GM18511 (cell line): ENCODE data around the gene FAM53C.

ENCODE experiments used
- ATAC-seq: cut with Tn5 transposase; IDR thresholded peaks from one replicate; pipeline ENCODE4 v1.9.1; 2021; ENCODE audit warnings: mild to moderate bottlenecking, moderate library complexity; ENCODE audit not compliant: unreplicated experiment

The FAM53C gene

DNA sequence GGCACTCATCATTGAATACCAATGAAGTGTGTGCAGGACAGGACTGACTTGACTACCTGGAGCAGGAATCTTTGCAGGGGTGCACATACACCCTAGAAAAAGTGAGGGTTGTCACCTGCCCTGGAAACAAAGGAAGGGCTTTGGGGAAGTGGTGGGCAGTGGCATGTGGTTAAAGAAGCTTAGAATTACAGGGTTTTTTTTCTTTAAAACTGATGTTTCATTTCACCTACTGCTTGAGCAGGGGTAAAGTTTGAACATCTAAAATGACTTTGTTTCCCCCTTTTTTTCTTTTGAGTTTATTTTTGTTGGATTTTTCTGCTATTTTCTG, 12.5 kb downstream of the FAM53C start:
- ATAC-seq, result no peak

DNA sequence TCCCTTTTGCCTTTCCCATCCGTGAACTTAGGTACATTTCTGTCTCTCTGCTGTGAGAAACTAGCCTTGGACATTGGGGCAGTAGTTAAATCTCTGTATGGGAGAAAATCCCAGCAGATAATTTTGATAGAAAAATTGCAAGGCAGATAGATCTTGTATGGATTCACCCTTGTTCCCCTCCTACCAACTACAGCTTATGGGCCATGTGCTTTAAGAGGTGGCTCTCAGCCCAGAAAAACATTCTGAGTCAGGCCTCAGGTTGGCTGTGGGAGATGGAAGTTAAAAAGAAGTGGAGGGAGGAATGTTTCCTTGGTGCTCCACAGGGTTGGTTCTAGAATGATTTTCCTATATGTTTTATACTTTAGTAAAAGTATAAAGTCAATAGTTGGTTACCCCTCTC, 13.0 kb downstream of the FAM53C start:
- ATAC-seq, result no peak

DNA sequence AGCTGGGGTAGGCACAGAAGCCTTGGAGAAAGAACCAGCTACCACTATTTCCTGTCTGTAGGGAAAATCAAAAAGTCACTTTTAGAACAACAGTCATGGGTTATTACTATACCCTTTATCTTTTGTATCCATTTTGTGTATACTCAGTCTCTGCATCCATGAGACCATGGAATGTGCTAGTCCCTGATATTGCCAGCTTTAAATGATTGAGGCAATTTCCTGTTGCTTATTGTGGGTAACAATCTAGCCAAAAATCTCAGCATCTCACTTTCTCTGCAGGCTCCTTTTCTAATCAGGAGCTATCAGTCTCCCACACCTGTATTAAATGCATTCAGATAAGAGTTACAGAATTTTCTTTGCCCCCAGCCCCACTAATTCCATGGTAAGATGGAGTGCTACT, 13.5 kb downstream of the FAM53C start:
- ATAC-seq, result no peak

DNA sequence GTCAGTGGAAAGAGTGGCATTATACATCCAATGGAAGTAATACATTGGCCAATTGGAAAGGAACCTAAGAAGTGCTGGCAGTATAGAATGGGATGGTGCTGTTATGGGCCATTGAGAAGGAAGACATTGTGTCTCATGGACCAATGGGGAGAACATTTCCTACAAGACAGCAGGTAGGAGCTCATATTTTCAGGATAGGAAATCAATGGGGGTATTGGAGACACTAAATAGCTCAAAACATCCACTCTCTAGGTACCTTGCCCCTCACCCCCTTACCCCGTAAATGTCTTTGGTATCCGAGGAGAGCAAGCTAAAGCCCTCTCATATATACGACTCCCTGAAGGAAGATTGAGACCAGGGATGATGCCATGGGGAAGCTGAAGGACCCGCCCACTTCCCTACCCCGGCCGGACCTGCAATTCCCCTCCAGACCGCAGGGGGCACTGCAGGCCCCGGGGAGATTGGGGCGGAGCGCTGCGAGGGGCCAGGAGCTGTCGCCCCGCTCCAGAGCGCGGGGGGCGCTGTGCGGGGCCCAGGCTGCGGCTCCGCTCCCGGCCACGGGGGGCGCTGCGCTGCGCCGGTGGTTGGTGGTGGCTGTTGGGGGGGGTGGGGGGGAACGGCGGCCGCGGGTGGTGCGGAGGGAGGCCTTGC, 14.1 kb downstream of the FAM53C start, which contains the start of gene KDM3B:
TSS of gene KDM3B (plus strand) at position 615 of the 651 bp plus-strand sequence. CDS start 111 bp downstream, outside the sequence.
- ATAC-seq, result peak; percentile 68

DNA sequence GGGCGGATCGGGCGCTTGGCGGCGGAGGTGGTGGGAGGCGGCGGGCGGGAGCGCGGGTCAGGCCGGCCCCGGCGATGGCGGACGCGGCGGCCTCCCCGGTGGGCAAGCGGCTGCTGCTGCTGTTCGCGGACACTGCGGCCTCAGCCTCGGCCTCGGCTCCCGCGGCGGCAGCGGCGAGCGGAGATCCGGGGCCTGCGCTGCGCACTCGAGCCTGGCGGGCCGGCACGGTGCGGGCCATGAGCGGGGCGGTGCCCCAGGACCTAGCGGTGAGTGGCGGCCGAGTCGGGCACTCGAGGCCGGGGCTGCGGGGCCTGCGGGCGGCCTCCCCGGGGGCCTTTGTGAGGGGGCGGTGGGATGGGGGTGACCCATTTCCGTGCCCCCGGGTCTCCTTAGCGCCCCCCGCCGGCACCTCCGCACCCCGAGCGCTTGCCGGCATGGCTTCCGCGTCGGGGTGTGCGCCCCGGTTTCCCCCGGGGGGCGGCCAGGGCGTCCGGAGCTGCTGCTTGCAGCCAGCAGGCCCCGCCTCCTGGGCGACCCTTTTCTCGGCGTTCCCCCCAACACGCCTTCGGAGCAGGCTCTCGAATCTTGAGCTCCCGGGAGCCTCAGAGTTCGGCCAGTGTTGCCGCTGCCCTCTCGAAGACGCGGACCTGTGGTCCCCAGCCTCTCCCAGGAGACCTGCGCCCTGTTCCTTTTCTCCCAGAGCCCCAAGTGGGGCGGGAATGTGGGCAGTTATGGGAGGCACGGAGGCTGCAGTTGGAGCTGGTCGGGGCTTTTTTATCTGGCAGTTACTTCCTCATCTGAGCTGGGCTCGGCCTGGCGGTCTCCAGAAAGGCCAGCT, 14.9 kb downstream of the FAM53C start:
- ATAC-seq, result peak; percentile 50

DNA sequence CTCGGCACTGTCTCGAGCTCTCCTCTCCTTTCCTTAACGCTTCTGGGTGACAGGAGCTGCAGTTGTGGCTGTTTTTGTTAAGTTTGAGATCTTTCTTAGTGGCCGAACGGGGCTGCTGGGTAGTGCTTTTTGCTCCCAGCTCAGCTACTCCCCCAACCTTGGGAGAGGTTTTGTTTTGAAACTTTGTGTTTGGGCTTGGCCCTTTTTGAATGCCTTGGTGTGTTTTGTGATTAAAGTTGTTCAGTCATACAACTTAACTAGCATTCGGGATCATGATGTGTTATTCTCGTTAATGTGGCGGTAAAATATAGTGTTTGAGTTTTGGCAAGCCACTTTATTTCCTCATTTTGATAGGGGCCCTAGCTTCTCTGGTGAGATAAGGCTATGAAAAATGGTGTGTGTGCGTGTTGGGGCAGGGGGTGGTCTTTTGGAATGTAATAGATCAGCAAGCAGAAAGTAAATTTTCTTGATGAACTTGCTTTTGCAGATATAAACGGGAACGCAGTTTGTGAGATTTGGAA, 15.6 kb downstream of the FAM53C start:
- ATAC-seq, result no peak

DNA sequence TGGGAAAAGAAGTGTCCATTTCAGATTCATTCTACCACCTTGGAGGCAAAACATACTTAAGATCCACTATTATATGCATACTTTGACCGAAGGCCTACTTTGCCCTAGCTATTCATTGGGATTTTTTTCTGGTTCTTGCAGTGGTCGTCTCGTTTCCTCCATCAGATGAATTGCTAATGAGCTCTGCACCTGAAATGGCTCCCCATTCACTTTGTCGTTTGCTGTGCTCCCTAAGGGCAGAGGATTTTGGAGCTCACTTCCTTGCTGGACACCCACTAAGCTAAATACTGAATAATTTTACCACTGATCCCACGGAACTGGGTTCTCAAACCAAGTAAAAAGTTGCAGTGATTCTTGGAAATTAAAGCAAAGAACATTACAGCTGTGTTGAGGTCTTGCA, 16.3 kb downstream of the FAM53C start:
- no peak for ATAC-seq

DNA sequence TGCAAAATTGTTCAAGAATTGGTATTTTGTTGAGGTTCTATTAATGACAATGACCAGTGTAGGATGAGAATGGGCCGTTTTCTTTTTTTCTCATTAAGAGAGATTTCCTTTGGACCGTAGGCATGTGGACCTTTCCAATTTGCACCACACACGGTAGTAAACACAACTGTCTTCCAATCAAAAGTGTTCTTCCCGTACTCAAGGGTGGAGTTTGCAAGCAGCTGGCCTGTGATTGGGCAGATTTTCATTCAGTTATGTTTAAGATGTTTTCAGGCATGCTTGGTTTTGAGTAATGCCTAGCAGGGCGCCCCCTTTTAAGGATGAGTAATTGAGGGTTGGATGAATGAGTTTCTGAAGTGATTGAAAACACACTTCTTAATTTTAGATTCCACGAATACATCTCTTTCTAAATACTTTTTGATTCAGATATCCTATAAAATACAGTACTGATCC, 16.9 kb downstream of the FAM53C start:
- peak; percentile 54 for ATAC-seq

DNA sequence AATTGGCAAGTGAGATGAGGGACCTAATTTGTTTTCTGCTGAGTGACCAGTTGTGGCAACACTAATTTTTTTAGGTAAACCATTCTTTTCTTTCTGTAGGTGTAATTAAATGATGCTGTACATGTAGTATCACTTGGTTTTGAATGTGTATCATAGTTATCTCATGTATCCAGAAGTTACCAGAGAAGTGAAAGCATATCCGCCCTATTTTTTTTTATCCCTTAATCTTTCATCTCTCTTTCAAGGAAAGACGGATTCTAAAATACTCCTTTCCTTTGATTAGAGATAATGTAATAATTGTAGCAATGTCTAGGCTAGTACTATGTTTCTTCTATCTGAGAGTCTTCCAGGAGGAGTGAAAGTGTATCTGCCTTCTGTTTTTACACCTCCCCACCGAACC, 21.6 kb downstream of the FAM53C start:
- ATAC-seq, result no peak

DNA sequence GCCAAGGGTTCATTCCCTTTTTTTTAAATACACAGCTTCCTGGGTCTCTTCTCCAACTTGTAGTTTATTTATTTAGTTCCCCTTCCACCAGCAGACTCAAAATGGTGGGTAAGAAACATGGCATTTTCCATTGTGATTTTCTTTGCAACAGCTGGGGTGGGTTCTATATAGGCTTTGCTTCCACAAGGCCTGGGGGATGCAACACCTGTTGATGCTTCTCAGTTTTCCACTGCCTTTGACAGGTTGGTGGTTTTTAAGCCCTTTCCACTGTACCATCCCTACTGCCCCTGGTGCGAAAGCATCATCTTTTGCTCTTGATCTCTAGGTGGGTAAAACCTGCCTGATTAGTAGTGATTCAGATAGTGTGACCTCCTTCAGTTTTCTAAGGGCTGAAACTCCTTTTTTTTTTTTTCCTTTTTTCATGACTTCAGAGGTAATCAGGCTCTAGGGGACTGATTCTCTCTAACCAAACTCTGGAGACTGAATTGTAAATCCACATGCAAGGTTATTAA, 22.9 kb downstream of the FAM53C start:
- no peak for ATAC-seq

DNA sequence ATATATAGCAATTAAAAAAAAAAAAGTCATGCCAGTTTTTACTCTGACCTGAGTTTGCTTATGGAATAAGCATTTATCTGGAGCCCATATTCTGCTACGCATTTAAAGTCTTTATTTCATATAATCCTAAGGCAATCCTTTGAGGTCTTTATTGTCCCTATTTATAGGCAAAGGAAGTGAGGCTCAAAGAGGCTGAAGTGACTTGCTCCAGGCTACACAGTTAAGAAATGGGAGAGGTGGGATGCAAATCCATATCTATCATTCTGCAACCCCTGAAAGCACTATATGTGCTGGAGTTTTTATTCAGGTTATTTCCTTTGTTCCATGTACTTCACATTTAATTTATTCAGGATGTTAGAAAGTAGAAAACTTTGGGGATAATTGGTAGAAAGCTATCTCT, 26.5 kb downstream of the FAM53C start:
- ATAC-seq, result no peak

DNA sequence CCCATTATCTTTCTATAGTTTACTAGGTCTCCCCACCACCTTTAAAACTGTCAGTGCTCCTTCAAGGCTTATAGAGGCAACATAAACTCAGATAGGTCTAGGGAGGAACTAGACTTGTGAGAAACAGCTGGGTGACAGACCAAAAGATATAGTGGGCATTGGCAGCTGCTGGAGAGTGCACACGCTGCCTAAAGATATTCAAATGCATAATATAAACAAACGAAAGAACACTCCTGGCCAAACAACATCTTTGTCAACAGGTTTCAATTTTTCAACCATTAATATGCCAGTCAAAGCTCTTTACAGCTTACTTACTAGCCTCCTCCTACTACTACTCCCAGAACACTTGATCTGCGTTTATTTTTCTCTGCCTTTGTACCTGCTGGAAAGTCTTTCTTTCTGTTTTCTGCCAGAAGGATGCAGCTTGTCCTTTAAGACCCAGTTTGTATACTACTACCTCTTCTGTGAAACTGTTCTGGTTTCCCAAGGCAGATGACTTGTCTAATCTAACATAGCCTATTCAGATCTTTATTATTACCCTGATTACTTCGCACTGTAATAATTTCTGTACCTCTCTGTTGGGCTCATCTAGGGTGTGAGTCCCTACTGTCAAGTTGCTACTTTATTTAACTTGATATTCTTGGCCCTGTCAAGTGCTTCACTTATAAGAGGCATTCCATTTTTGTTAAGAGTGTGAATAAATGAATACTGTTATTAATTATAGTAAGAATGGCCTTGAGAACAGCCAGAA, 28.7 kb downstream of the FAM53C start:
- ATAC-seq, result no peak

DNA sequence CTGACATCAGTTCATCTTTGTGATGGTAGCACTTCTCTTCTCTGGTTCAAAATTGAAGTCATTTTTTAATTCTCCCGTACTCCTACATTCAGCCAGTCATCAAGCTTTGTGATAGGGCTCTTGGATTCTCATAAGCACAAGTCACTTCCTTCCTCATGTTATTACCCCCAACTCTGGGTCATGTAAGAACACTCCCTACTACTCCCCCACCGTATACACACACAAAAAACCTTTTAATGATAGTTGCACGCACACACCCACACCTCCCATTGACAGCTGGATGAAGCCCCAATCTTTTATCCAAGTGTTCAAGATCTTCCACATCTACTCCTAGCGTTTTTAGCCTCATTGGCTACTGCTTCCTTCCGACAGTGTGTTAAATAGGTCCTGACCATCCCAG, 31.2 kb downstream of the FAM53C start:
- no peak for ATAC-seq

DNA sequence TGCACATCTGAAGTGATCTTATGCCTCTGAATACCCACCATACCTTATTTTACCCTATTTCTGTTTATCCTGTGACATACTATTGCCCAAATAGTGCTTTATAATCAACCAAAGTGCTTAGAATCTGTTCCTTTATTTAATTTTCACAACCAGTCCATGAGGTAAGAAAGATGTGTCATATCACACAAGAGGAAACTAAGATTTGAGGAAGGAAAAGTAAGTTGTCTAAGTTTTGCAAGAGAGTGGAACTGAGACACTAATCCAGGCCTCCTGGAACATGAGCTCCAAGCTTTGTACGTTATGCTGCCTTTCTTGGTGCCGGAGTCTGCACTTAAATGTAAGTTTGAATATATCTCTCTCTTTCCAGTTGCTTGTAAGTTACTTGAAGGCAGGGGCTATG, 31.6 kb downstream of the FAM53C start:
- ATAC-seq, result no peak

DNA sequence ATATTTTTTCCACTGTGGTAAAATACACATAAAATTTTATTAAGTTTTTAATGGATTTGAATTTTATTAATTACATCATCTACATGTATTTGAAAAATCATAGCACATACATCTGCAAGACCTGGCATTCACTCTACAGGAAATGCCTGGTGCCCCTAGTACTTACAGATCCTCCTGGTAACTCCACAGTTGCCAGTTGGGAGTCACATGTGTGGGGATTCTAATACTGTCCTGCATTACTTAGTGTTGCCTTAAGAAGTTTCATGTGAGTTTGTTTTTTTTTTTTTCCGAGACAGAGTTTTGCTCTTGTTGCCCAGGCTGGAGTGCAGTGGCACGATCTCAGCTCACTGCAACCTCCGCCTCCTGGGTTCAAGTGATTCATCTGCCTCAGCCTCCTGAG, 32.5 kb downstream of the FAM53C start:
- no peak for ATAC-seq

DNA sequence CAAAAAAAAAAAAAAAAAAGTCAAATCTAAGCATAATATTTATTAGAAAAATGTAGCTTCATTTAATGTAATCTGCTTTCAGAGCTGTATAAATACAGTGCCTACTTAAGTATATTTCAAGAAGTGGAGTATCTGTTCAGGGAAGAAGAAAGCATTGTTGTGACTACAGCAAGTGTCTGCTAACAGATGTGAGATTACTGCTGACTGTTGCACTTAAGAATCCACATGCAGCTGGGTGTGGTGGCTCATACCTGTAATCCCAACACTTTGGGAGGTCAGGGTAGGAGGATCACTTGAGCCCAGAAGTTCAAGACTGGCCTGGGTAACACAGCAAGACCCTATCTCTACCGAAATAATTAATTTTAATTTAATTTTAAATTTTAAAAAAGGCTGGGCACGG, 33.4 kb downstream of the FAM53C start:
- no peak for ATAC-seq

DNA sequence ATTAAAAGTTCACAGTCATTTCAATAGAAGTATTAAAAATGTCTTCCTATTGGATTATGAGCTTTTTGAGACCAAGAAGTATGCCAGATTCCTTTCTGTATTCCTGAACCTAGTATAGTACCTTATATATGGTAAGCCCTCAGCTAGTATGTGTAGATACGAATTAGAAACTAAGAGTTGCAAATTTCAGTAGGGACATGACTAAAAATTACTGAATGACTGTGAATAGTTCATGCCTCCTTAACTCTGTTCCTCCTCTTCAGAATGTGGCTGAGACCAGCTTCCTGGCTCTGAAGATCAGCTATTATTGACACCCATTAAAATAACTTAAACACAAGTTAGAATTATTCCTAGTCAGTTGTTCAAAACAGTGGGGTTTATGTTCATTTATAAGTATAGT, 34.2 kb downstream of the FAM53C start:
- peak; percentile 71 for ATAC-seq

DNA sequence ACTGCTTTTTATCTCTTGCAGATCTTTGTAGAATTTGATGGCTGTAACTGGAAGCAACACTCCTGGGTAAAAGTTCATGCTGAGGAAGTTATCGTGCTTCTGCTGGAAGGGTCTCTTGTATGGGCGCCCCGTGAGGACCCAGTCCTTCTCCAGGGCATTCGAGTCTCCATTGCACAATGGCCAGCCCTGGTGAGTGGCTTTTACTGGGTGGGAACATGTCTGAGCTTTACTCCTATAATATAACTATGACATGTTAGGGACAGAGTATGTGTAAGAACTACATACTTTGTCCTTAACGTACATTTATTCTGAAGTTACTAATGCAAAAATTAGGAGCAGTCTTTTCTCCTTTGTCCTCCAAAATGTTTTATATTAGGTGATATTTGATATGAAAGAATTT, 34.6 kb downstream of the FAM53C start:
- ATAC-seq, result no peak

DNA sequence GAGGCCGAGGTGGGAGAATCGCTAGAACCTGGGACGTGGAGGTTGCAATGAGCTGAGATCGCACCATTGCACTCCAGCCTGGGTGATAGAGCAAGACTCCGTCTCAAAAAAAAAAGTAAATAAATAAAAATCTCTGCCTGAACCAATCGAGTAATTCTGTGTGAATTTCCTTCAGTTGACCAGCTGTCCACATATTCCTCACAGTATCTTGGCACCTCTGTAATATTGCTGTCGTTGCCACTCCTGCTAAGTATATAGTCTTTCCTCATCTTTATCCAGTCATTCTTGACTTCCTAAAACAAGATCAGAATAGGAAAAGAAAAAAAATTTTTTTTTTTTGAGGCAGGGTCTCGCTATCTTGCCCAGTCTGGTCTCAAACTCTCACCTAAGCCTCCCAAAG, 44.3 kb downstream of the FAM53C start:
- no peak for ATAC-seq

DNA sequence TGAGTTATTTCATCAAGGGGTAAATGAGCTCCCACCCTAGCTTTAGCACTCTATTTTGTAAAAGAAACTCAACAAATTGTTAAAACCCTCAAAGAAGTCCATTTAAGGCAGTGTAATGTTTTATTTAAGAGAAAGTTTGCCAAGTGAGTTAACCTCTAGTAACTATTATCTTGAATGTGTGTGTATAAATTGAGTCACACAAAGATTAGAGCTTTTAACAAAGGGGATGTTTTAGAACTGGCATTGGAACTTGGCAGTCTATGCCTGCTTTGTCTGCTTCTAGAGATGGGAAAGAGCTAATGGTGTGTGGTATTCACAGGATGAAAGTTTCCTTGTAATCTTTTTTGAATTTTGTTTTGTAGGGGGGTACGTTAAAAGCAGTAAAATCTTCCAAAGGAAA, 47.6 kb downstream of the FAM53C start:
- no peak for ATAC-seq

DNA sequence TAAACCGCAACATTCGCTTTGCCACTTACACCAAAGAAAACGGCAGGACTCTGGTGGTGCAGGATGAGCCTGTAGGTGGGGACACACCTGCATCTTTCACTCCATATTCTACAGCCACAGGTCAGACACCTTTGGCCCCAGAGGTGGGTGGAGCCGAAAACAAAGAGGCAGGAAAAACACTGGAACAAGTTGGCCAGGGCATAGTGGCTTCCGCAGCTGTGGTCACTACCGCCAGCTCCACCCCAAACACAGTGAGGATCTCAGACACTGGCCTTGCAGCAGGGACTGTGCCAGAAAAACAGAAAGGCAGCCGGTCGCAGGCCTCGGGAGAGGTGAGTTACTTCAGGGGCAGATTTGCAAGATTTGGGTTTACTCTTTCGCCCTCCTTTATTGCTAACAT, 48.2 kb downstream of the FAM53C start:
- no peak for ATAC-seq
